Liver (tissue), 3 donors: ENCODE results near the gene THAP7.

Experiments used
- ATF3 ChIP-seq: IDR thresholded peaks from 2 replicates; pipeline ENCODE4 v1.6.1; 2016; ENCODE audit warnings: antibody characterized with exemption
- EGR1 ChIP-seq, 2 donors: IDR thresholded peaks; 2 replicates each; pipeline ENCODE4 v1.6.1; 2016 to 2018; ENCODE audit warnings: antibody characterized with exemption in 2 of 2, low read depth in 2 of 2
- FOXA1 ChIP-seq: IDR thresholded peaks from 2 replicates; pipeline ENCODE4 v1.6.1; 2016; ENCODE audit warnings: antibody characterized with exemption
- GABPA ChIP-seq, 2 donors: IDR thresholded peaks in 1 of 2; conservative IDR thresholded peaks in 1 of 2; 2 replicates each; pipeline ENCODE4 v1.6.1; 2016; ENCODE audit warnings: antibody characterized with exemption in 2 of 2, mild to moderate bottlenecking in 1 of 2, moderate library complexity in 1 of 2
- HNF4A ChIP-seq, 2 donors: conservative IDR thresholded peaks; 2 replicates each; pipeline ENCODE4 v1.6.1; 2016; ENCODE audit warnings: antibody characterized with exemption in 2 of 2, mild to moderate bottlenecking in 2 of 2
- JUND ChIP-seq, 2 donors: IDR thresholded peaks; 2 replicates each; pipeline ENCODE4 v1.6.1; 2016; ENCODE audit warnings: antibody characterized with exemption in 2 of 2
- RAD21 ChIP-seq, 2 donors: IDR thresholded peaks; 2 replicates each; pipeline ENCODE4 v1.6.1; 2016; ENCODE audit warnings: antibody characterized with exemption in 2 of 2, mild to moderate bottlenecking in 2 of 2
- REST ChIP-seq: IDR thresholded peaks from 2 replicates; pipeline ENCODE4 v1.6.1; 2016; ENCODE audit warnings: antibody characterized with exemption, mild to moderate bottlenecking
- SP1 ChIP-seq: IDR thresholded peaks from 2 replicates; pipeline ENCODE4 v1.6.1; 2018; ENCODE audit warnings: antibody characterized with exemption, mild to moderate bottlenecking
- TAF1 ChIP-seq: conservative IDR thresholded peaks from 2 replicates; pipeline ENCODE4 v1.6.1; 2016; ENCODE audit warnings: antibody characterized with exemption, mild to moderate bottlenecking
- YY1 ChIP-seq: IDR thresholded peaks from 2 replicates; pipeline ENCODE4 v1.6.1; 2016; ENCODE audit warnings: antibody characterized with exemption, mild to moderate bottlenecking
- TF ChIP-seq, protein P1 (sequence below): fragments of 150-350 bp; IDR thresholded peaks from 2 replicates; pipeline ENCODE4 v1.5.1; 2017; ENCODE audit warnings: improper control_type of control experiment, low read depth, low read length; ENCODE audit not compliant: missing input control
- TF ChIP-seq, protein P2 (sequence below): IDR thresholded peaks from 2 replicates; pipeline ENCODE4 v1.6.1; 2016; ENCODE audit warnings: antibody characterized with exemption
- donor health status: healthy.
- donor health status: healthy.

- TF ChIP-seq, protein P1, sequence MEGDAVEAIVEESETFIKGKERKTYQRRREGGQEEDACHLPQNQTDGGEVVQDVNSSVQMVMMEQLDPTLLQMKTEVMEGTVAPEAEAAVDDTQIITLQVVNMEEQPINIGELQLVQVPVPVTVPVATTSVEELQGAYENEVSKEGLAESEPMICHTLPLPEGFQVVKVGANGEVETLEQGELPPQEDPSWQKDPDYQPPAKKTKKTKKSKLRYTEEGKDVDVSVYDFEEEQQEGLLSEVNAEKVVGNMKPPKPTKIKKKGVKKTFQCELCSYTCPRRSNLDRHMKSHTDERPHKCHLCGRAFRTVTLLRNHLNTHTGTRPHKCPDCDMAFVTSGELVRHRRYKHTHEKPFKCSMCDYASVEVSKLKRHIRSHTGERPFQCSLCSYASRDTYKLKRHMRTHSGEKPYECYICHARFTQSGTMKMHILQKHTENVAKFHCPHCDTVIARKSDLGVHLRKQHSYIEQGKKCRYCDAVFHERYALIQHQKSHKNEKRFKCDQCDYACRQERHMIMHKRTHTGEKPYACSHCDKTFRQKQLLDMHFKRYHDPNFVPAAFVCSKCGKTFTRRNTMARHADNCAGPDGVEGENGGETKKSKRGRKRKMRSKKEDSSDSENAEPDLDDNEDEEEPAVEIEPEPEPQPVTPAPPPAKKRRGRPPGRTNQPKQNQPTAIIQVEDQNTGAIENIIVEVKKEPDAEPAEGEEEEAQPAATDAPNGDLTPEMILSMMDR, result no peak
- no peak for TF ChIP-seq FOXA1
- no peak for TF ChIP-seq RAD21 (IDR thresholded peaks at IDR 0.05)
- no peak for TF ChIP-seq JUND (IDR thresholded peaks at IDR 0.05)
- no peak for TF ChIP-seq TAF1
- TF ChIP-seq YY1, result no peak
- TF ChIP-seq EGR1 (IDR thresholded peaks at IDR 0.05; ENCODE audit: low read depth in 2 of 2), result no peak
- TF ChIP-seq, protein P2, sequence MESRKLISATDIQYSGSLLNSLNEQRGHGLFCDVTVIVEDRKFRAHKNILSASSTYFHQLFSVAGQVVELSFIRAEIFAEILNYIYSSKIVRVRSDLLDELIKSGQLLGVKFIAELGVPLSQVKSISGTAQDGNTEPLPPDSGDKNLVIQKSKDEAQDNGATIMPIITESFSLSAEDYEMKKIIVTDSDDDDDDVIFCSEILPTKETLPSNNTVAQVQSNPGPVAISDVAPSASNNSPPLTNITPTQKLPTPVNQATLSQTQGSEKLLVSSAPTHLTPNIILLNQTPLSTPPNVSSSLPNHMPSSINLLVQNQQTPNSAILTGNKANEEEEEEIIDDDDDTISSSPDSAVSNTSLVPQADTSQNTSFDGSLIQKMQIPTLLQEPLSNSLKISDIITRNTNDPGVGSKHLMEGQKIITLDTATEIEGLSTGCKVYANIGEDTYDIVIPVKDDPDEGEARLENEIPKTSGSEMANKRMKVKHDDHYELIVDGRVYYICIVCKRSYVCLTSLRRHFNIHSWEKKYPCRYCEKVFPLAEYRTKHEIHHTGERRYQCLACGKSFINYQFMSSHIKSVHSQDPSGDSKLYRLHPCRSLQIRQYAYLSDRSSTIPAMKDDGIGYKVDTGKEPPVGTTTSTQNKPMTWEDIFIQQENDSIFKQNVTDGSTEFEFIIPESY, result no peak
- TF ChIP-seq SP1, result no peak
- no peak for TF ChIP-seq REST
- TF ChIP-seq ATF3, result no peak
- TF ChIP-seq HNF4A (conservative IDR thresholded peaks at IDR 0.05), result no peak
- TF ChIP-seq GABPA (IDR thresholded peaks at IDR 0.05 in 1 of 2, conservative IDR thresholded peaks at IDR 0.05 in 1 of 2), result no peak
Observed at GRCh38 chr22:20949698-20950183, 52.2 kb downstream of the THAP7 start.
